Activated naive CD4-positive, alpha-beta T cell (primary cell): ENCODE results near the gene TSFM.
A peak's percentile ranks its signal among the peaks of the same experiment; 100 is the strongest.

Source experiments
- DNase-seq, 4 experiments: peaks; one replicate each; lab custom pipeline; 2025; lab: John Stamatoyannopoulos, UW

Gene TSFM

DNA sequence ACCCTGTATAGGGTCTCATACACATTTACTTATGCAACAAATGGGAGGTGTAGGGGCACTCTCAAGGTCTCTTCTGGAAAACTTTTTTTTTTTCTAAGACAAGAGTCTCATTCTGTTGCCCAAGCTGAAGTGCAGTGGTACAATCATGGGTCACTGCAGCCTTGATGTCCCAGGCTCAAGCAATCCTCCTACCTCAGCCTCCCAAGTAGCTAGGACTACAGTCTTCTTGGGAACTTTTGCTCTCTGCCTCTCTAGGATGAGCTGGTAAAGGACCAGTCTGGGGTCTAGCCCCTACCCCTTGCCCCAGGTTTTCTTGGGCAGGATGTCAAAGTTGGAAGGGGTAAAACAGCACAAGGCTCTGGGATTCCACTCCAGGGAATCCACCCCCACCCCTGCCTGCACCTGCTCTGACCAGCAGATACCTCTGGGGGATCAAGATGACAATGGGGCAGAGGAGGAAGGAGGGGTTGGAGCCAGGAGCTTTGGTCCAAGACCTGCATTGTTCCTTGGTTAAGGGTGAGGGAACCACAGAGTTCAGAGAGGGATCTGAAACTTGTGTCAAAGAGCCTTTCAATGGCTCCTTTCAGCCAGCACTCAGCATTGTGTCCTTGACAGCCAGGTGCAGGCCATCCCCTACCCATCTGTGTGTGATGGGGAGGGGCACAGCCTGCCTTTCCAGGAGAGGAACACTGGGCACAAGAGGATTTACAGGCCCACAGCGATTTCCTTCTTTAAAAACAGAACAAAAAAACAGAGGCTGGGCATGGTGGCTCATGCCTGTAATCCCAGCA lies 51.7 kb downstream of the TSFM start:
- DNase-seq: no peak

DNA sequence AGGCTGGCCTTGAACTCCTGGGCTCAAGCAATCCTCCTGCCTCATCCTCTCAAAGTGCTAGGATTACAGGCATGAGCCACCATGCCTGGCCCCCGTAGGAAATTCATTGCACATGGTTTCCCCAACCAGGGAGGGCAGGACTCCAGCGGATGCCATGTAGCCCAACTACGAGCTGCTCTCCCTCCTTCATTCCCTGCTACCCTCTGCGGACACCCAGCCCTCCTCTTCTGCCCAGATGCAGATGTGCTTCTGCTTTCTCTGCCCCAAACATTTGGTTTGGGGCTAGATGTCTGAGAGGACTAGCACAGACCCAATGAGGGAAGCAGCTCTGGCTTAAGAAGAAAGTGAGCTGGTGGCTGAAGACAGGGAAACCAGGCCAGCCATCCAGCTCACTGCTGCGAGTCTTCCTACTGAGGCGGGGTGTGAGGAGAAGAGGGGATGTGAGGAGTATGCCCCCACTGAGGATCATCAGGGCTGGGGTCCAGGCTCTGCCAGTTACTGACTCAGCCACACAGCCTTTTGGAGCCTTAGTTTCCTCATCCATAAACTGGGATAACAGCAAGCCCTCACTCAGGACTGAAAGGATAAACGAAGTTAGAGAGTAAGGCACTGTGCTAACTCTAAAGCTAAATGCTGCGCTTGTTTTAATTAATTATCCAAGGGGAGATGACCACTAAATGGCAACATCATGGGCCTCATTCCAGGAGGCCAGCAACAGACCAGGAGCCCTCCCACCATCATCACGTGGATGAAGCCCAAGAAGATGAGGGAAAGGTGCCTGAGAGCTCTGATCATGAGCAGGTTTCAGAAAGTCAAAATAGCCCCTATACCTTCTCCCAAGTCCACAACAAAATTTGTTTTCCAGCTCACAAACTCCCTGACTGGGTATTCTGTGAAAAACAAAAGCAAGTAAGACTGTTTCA lies 53.0 kb downstream of the TSFM start:
- DNase-seq: no peak

DNA sequence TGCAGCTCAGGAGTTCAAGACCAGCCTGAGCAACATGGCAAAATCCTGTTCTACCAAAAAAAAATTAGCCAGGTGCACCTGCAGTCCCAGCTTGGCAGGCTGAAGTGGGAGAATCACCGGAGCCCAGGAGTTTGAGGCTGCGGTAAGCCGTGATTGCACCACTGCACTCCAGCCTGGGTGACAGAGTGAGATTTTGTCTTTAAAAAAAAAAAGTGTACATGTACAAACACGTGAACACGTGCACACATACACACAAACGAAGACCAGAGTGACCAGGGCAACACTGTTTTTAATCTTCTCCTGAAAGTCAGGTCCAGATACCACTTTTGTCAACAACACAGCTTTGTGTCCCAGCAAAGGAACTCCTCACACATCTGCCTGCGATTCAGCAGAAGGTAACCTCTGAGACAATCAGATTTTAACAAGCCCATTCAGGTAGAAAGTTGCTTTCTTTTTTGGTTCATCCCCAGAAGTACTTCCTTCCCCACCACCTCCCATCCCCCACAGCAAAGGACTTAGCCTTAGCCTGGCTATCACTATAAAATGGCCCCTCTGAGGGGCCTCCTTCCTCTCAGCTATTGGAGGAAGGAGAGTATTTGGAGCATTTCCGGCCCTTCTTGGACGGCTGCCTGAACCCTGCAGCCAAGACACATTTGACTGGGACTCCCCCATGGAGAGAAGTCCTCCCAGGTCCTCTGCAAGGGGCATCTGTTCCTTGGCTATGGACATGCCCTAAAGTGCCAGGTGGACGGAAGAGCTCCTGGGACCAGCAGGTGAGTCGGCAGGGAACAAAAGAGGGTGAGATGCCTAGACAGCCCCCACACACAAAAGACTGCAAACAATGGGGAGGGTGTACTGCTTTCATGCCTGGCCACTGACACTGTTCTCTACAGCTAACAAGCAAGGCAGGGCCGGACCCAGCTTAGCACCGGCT lies 54.1 kb downstream of the TSFM start:
- DNase-seq: peak in 1 of 4 experiments; percentile 10

GRCh38 chr12:57837864-57838562 lies 55.4 kb downstream of the TSFM start:
- DNase-seq: no peak

DNA sequence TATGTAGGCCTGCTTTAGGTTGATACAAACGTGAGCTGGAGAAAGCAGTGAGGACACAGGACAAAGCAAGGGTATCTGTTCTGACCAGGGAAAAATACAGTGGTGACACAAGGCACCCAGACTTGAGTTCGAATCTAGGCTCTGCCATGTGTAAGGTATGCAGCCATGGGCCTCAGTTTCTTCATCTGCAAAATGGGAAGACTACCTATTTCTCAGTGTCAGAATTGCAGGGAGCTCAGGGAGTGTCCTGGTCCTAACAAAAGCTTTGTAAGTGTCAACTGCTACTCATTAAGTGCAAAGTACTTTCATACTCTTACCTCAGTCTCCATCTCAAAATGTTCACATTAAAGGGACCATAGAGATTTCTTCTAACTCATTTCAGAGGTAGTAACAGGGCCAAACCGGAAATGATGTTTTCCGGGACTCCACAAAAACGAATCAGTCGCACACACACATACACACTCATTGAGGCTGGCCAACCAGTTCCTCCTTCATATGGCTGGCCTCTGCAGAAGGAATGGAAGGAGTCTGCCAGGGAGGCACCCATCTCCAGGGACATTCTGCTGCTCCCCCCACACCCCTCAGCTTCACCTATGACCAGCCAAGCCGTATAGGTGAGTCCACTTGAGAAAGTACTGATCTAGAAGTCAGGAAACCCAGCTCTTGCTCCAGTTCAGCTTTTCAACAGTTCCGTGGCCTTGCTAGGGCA lies 56.2 kb downstream of the TSFM start:
- DNase-seq: no peak

DNA sequence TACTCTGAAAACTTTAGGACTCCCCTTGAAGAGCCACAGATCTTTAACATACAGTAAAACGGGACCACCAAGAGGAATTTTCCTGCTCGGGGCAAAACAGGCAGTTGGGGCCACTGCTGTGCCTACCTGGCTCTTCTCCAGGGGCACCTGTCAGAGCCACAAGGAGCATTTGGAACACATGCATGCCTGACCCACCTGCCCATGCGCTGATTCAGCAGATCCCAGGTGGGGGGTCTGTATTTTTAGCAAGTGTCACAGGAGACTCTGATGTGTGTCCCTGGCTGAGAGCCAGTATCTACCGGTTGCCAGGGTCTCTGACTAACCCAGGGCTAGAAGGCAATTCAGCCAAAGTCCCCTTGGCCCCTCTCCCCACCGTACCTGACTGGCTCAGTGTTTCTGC lies 57.4 kb downstream of the TSFM start:
- no peak for DNase-seq

DNA sequence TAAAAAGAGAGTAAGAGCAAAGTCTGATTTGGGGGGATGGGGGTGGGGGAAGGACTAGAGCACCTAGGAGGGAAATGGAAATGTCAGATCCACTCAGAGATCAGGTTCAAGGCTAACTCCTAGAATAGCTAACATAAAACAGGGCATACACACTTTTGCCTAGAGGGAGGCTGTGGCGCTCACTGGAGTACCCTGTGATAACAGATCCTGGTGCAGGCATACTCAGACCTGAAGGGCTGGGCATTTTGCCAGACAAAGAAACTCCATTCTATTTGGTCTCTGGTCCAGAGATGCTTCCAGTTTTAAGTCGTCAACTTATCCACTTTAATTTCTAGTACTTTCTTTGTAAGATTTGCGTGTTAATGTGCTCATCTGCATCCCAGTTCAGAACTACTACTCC lies 58.1 kb downstream of the TSFM start:
- DNase-seq: no peak

DNA sequence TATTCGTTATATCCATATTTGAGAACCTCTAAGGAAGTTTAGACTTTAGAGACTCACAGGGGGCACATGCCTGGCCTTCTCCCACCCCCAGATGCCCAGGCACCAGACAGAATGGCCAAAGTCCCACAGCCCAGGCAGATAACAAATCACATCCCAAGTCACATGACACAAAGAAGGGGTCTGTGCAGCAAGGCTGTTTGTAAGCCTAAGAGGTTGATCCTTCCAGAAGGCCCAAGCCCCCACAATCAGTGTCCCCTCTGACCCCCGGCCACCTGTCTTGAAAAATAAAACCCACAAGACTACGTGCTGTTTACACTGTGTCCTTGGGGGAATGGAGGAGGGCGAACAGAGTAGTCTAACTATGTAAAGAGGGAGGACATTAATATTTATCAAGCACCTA lies 58.9 kb downstream of the TSFM start:
- no peak for DNase-seq

- peak in 2 of 4 experiments; percentile 8 to 22 for DNase-seq
These were observed 60.0 kb downstream of the TSFM start for GRCh38 chr12:57842342-57843294.

DNA sequence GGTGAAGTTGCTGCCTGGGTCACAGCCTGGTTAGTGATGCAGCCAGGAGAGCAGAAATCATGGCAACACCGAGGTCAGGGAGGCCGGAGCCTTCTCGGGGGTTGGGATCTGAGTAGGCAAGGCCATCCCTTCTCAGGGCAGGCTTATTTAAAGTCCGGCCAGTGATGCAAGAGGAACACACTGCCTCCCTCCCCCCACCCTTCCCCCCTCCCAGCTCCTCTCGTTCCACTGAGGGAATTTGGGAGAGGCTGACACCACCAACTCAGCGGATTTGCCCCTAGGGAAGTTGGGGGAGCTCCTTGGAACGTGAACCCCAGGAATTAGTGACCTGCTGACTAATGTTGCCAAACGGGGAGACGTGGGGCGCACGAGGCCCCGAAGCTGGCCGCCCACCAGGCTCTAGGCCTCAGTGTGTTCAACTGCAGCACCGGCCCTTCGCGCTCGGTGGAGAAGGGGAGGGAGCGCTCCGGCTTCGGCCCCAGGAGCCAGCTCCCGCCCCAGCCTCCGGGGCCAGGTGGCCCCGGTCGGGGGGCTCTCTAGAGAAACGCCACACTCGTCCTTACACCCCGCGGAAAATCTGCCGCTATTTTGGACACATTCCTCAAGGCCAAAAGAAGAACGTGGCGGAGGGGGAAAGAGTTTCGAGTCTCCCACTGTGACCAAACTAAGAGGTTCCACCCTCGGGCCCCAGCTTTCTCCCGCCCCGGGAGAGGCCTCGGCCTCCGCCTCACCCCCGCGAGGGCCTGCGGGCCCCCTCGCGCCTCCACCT lies 62.3 kb downstream of the TSFM start:
- no peak for DNase-seq

- peak; percentile 31 to 49 (median 44) for DNase-seq
These were observed 63.1 kb downstream of the TSFM start for GRCh38 chr12:57845478-57846284.

DNA sequence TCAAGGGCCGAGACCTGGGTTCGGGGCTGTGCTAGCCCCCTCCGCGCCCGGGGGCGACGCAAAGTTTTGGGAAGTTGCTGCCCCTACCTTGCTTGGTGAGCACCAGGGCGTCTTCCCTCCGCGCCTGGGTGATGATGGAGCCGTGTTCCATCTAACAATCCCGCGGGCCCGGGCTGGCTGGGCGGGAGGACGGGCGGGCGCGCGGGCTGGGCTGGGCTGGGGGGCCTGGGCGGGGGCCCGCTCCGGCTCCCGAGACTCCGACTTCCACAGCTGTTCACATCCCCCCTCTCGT lies 63.6 kb downstream of the TSFM start:
- DNase-seq: peak in 2 of 4 experiments; percentile 41 to 45

GRCh38 chr12:57846577-57847319 lies 64.2 kb downstream of the TSFM start, which contains the start of gene CTDSP2:
Gene CTDSP2 (minus strand): TSS chr12:57846729. CDS start chr12:57846435, 294 bp downstream.
- DNase-seq: peak; percentile 65 to 75 (median 71)
